ENCODE data around the gene ITGAL. TPM values are rescaled to one million over a fixed set of nuclear protein-coding genes. Genes with fewer than 3 reads are reported as not detected.
"Not testable (repeated sequence)": the region's sequence is repeated elsewhere in the genome, so short reads cannot be mapped to it uniquely, and the experiment has no call there.

The ITGAL gene
- total and polyA plus RNA-seq, 2 donors (not counting 1 experiment from before 2014, with no cell fraction given): 110 to 184 TPM

DNA sequence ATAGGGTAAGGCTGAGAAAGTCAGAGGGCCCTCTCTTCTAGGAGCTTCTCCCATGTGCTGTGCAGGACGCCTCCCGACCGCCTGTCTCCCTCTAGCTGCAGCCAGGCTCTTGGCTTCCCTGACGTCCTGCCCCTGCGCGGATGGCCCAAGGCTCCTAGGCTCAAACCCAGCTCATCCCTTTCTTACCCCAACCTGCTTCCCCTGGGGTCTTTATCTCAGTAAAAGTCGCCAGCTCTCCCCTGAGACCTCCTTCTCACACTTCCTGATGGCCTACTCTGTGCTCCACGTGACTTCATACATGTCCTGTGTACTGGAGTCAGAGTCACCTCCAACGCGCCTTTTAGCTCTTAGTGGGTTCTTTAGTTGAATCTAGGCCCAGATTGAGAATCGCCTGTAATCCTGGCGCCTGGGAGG is 63.2 kb downstream of the ITGAL start:
- peak overlapping the region; percentile 82 for H2AFZ ChIP-seq (ENCODE audit: insufficient read depth, low read depth, low read length, poor library complexity, severe bottlenecking)
- Mint-ChIP-seq H3K4me1 (peaks cover 30% of the 10 kb centered on the region), H3K27me3 (no peaks in the 10 kb centered on the region), H3K27ac (peak overlapping the region; percentile 94), H3K4me3 (peak overlapping the region; percentile 98), H3K9me3 (ENCODE audit: insufficient read depth) (no peaks in the 10 kb centered on the region)
- peaks cover 8 to 23% of the 10 kb centered on the region in 2 donors for H3K4me1 ChIP-seq (ENCODE audit: control insufficient read depth in 2 of 2, insufficient read depth in 2 of 2, low read length in 2 of 2)
- H3K27ac ChIP-seq (ENCODE audit: low read length in 2 of 2): peak overlapping the region; percentile 89 to 94
- DNase-seq: peak; percentile 75
- peak overlapping the region; percentile 79 for H3K9ac ChIP-seq (ENCODE audit: low read length)
- peak overlapping the region; percentile 80 to 93 (median 88) for H3K4me3 ChIP-seq (ENCODE audit: control extremely low read depth in 1 of 5, extremely low read depth in 1 of 5, insufficient read depth in 1 of 5, low read depth in 2 of 5, low read length in 4 of 5)
- no peaks in the 10 kb centered on the region for H3K9me3 ChIP-seq (ENCODE audit: control extremely low read depth in 1 of 3, control insufficient read depth in 2 of 3, insufficient read depth in 1 of 3, low read length in 2 of 3)
- peak; percentile 48 for ATAC-seq (ENCODE audit: low read depth)
- H3K4me2 ChIP-seq (replicated peaks; ENCODE audit: low read depth, low read length, poor library complexity, severe bottlenecking): peak overlapping the region; percentile 80
- peaks cover 47% of the 10 kb centered on the region for H3K79me2 ChIP-seq (ENCODE audit: control insufficient read depth, insufficient read depth, low read length)
- POLR2A ChIA-PET: interaction anchor here (0.6 to 3.5 kb wide), 17 partner anchors 9 to 121 kb away, joined by 3 to 38 read pairs (median 4); partner anchors contain the start of genes DCTPP1, PRR14, ZNF689 and ZNF764
- no peaks in the 10 kb centered on the region for H4K20me1 ChIP-seq (ENCODE audit: control insufficient read depth, insufficient read depth, low read length, poor library complexity, severe bottlenecking)
- peaks cover 0 to 9% of the 10 kb centered on the region in 2 experiments for H3K36me3 ChIP-seq (replicated peaks in 1 of 2; ENCODE audit: control extremely low read depth in 1 of 2, control insufficient read depth in 1 of 2, extremely low read depth in 1 of 2, insufficient read depth in 2 of 2, low read length in 1 of 2)
- intact Hi-C loops (cut with micrococcal nuclease): loop anchor here (1.0 to 2.0 kb wide), 9 partner anchors 8 to 163 kb away; partner anchors contain the start of genes DCTPP1, FBRS, ZNF764 and ZNF785
- WGBS (ENCODE audit: insufficient coverage): 8% methylated on average over 8 of the region's 12 CpGs
- H3K27me3 ChIP-seq (replicated peaks in 1 of 4; ENCODE audit: control extremely low read depth in 1 of 4, control insufficient read depth in 3 of 4, insufficient read depth in 4 of 4, low read length in 3 of 4): no peaks in the 10 kb centered on the region
- CTCF ChIA-PET: interaction anchor here (0.7 to 4.0 kb wide), 33 partner anchors 9 to 165 kb away, joined by 3 to 55 read pairs (median 5); partner anchors contain the start of genes DCTPP1, PRR14, SEPHS2 and ZNF688
- no peak for TF ChIP-seq EZH2 (IDR thresholded peaks at IDR 0.05; ENCODE audit: borderline replicate concordance, insufficient read depth, low read depth, low read length, poor library complexity, severe bottlenecking)
- peak; percentile 54 for TF ChIP-seq CTCF (IDR thresholded peaks at IDR 0.05)

DNA sequence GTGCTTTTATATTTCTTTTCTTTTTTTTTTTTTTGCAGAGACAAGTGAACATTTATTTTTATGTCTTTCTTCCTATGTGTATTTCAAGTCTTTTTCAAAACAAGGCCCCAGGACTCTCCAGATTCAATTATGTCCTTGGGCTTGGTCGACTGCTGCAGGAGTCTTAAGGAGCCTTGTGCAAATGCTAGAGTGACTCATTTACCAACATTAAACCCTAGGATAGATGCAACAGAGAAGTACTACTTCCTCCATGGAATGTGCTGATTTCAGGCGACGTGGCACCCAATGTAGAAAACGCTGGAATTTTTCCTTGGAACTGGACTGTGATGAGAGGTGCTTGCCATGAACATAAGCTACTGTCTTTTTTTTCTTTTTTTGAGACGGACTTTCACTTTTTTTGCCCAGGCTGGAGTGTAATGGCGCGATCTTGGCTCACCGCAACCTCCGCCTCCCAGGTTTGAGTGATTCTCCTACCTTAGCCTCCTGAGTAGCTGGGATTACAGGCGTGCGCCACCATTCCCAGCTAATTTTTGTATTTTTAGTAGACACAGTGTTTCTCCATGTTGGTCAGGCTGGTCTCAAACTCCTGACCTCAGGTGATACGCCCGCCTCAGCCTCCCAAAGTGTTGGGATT is 64.0 kb downstream of the ITGAL start:
- H2AFZ ChIP-seq (ENCODE audit: insufficient read depth, low read depth, low read length, poor library complexity, severe bottlenecking); H4K20me1 ChIP-seq (ENCODE audit: control insufficient read depth, insufficient read depth, low read length, poor library complexity, severe bottlenecking); H3K27me3 ChIP-seq (replicated peaks in 1 of 4; ENCODE audit: control extremely low read depth in 1 of 4, control insufficient read depth in 3 of 4, insufficient read depth in 4 of 4, low read length in 3 of 4); H3K36me3 ChIP-seq (replicated peaks in 1 of 2; ENCODE audit: control extremely low read depth in 1 of 2, control insufficient read depth in 1 of 2, extremely low read depth in 1 of 2, insufficient read depth in 2 of 2, low read length in 1 of 2); H3K9me3 Mint-ChIP-seq (ENCODE audit: insufficient read depth); DNase-seq; H3K9me3 ChIP-seq (ENCODE audit: control extremely low read depth in 1 of 3, control insufficient read depth in 2 of 3, insufficient read depth in 1 of 3, low read length in 2 of 3); H3K27me3 Mint-ChIP-seq; intact Hi-C loops (cut with micrococcal nuclease); ATAC-seq (ENCODE audit: low read depth); H3K9ac ChIP-seq (ENCODE audit: low read length): not testable (repeated sequence)
- H3K4me3 Mint-ChIP-seq: peak overlapping the region; percentile 98
- H3K4me1 ChIP-seq (ENCODE audit: control insufficient read depth in 2 of 2, insufficient read depth in 2 of 2, low read length in 2 of 2): peaks cover 8 to 23% of the 10 kb centered on the region in 2 donors
- peak overlapping the region in 1 of 5 experiments; percentile 88 for H3K4me3 ChIP-seq (ENCODE audit: control extremely low read depth in 1 of 5, extremely low read depth in 1 of 5, insufficient read depth in 1 of 5, low read depth in 2 of 5, low read length in 4 of 5)
- WGBS (ENCODE audit: insufficient coverage): 100% methylated on average over 11 of the region's 13 CpGs
- ChIA-PET CTCF (interaction anchor here (0.7 to 4.0 kb wide), 26 partner anchors 9 to 129 kb away, joined by 3 to 55 read pairs (median 5); partner anchors contain the start of genes DCTPP1, PRR14, ZNF688 and ZNF764), POLR2A (interaction anchor here (0.6 to 3.5 kb wide), 4 partner anchors 9 to 157 kb away, joined by 4 to 38 read pairs (median 8); partner anchors contain the start of gene ZNF764)
- H3K27ac Mint-ChIP-seq: peak overlapping the region; percentile 37
- peaks cover 30% of the 10 kb centered on the region for H3K4me1 Mint-ChIP-seq
- peak overlapping the region; percentile 80 for H3K4me2 ChIP-seq (replicated peaks; ENCODE audit: low read depth, low read length, poor library complexity, severe bottlenecking)
- H3K79me2 ChIP-seq (ENCODE audit: control insufficient read depth, insufficient read depth, low read length): peaks cover 53% of the 10 kb centered on the region
- H3K27ac ChIP-seq (ENCODE audit: low read length in 2 of 2): peak overlapping the region; percentile 89 to 94

Data from B cell (primary cell).